Measurements from ENCODE around the gene COLEC12.

Gene COLEC12

GRCh38 chr18:500632-501405 is at the start of gene COLEC12:
TSS of gene COLEC12 (minus strand) at chr18:500701. CDS start at chr18:500514, 187 bp downstream.
- no peak for DNase-seq

GRCh38 chr18:549967-550366 is 49.5 kb upstream of the COLEC12 start:
- no peak for DNase-seq

DNA sequence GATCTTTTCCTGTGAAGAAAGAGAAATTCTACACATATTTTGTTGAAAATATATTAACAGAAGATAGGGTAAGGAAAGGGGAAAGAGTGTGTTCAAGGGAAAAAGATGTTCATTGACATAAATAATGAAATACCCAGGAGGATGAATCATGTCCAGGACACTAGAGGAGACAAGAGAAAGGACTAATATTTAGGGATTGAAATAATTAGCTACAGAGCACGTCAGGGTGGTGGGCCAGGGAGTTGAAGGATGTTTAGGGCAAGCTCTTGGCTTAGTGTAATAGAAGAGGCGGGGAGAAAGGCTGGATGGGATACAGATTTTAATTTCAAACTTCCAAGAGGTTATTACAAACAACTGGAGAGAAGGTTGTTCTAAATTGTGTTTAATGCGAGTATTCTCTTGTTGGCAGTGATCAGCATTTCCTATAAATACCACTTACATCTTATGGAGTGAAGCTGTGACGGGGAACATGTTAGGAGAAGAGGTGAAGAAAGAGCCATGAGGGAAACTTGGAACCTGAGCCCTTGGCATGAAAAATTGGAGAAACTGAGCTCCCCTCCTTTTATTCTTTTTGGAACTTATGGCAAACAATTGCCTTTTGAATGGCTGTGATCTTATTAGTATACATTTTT is 43.1 kb upstream of the COLEC12 start:
- no peak for DNase-seq

DNA sequence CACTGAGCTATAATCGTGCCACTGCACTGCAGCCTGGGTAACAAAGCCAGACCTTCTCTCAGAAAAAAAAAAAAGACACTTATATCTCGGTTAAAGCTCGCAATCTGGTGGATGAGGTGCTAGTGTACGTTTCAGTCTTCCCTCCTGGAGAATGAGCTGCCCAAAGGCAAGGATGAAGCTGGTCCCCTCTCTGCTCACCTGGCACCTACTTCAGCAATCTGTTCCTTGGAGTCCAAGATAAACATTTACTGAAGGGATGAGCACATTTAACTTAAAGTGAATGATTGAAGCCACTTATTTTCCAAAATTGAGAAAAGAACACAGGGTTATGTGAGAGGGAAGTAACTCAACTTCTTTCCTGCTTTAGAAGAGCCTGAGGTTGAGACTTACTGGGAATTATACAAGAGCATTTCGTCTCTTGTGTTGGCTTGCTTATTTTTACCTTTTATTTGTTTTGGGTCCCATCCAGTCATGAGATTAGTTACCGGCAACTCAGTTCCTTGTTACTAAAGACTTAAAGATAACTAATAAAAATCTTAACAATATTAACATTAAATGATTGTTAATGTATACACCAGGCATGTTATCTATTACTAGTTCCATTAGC is 33.6 kb upstream of the COLEC12 start:
- no peak for DNase-seq

- no peak for DNase-seq
These were observed 32.1 kb upstream of the COLEC12 start for GRCh38 chr18:532632-533031.

GRCh38 chr18:532018-532417 is 31.5 kb upstream of the COLEC12 start:
- DNase-seq = no peak

DNA sequence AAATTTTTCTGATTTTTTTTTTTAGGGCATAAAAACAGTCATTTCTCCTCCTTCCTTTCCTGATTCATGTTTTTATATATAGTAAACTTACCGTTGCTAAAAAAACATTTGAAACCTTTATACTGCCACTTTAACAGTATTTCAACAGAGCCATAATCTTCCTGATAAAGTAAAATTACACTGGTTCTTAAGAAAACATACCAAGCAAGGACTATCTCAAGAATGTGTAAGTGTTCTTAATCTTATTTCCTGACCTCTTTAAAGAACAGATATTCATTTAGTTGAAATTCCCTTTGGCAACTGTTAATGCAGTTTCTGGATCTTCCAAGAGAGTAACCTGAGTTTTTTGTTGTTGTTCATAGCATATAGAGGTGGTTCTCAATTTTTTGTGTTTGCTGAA is 26.6 kb upstream of the COLEC12 start:
- DNase-seq = no peak

DNA sequence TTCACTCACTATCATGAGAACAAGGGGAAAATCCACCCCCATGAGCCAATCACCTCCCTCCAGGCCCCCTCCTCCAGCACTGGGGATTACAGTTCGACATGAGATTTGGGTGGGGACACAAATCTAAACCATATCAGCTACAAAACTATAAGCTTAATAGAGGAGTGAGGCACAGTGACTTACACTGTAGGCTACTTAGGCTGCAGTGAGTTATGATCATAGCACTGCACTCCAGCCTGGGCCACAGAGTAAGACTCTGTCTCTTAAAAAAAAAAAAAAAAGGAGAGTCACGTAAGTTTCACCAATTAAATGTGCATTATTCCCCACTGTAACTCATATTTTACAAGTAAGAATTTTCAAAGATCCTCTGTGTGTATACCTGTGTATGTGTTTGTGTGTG is 26.2 kb upstream of the COLEC12 start:
- no peak for DNase-seq

GRCh38 chr18:525036-525797 is 24.7 kb upstream of the COLEC12 start:
- no peak for DNase-seq

GRCh38 chr18:524466-524865 is 24.0 kb upstream of the COLEC12 start:
- no peak for DNase-seq

DNA sequence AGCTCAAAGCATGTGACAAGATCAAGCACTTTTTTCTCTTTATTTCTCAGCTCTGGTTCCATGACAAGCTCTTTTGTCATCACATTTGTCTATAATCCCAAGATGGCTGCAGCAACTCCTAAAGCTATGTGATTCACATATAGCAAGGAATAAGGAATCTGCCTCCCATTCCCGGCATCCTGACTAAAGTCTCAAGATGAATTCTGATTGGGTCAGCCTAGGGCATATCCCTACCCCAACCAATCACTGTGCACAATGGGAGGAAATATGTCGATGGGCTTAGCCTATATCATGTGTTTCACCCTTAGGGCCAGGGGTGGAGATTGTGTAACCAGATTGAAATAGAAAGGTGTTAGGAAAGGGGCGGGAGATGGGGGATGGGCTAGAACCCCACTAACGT is 23.1 kb upstream of the COLEC12 start:
- no peak for DNase-seq

- DNase-seq = no peak
These were observed 18.7 kb upstream of the COLEC12 start for GRCh38 chr18:519019-519879.

- DNase-seq = no peak
These were observed 17.6 kb upstream of the COLEC12 start for GRCh38 chr18:518081-518480.

DNA sequence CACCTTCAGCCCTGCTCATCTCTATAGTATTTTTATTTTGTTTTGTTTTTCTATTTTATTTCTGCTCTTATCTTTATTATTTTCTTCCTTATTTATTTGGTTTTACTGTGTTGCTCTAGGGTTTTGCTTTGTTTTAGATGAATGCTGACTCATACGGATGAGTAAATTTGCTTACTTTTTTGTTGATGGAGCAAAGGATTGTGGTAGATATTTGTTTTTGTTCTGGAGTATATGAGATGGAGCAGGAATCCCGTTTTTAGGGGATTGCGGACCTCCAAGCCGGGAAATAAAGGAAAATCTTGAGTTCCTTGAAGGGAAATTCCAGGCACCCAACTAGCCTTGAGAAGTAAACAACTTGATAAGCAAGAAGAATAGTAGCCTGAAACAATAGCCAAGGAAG is 15.3 kb upstream of the COLEC12 start:
- DNase-seq = no peak

DNA sequence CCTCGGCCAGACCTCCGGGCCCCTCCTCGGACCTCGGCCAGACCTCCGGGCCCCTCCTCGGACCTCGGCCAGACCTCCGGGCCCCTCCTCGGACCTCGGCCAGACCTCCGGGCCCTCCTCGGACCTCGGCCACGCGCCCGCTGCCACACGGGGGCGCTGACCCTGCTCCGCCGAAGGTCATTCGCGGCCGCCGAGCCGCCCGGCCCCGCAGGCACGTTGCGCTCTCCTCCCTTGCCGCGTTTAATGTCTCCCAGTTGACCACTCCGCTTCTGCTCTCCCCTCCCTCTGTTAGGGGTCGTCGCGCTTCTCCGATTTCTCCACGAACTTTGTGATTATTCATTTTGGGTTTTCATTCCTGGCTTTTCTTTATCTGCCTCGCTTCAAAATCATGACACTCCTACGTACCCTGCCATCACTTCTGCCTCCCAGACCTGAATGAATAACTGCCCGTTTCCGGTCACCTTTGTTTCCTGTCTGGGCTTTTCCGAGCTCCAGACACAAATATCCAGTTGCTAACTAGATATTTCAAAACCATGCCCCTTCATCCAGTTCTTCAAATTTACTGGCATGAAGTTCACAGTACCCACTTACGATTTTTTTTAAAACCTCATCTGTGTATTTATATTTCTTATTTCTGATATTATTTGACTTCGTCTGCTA is 14.8 kb upstream of the COLEC12 start:
- DNase-seq = no peak

DNA sequence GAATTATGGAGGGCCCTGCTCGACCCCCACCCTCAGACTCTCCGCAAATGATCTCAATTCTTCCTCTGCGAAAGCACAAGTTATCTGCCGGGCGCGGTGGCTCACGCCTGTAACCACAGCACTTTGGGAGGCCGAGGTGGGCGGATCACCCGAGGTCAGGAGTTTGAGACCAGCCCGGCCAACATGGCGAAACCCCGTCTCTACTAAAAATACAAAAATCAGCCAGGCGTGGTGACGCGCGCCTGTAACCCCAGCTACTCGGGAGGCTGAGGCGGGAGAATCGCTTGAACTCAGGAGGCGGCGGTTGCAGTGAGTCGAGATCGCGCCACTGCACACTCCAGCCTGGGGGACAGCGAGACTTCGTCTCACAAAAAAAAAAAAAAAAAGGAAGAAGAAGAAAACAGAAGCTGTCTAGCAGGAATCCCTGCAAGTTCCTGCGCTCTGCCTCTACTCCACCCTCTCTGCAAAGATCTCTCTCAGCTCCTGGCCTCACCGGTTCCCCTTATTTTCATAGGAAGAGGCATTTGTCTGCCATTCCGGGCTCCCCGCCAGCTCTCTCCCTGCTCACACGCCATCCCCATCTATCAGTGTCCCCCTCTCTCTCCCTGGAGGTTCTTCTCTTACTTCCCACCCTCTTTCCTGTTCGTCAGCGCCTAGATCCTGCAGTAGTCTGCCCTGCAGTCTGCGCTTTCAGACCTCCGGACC is 13.5 kb upstream of the COLEC12 start:
- DNase-seq = no peak

DNA sequence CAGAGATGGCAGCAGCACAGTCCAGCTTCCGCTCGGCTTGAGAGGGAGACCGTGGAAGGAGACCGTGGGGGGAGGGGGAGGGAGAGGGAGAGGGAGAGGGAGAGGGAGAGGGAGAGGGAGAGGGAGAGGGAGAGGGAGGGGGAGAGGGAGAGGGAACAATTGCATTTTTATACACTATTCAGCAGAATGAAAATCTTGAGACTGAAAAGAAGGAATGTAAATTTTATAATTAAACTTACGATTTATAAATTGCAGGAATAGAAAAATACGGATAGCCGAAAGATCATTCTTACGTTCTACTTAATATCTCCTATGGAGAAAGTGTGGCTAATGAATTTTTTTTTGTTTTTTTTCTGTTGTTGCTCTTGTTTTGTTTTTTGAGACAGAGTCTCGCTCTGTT is 12.5 kb upstream of the COLEC12 start:
- no peak for DNase-seq

DNA sequence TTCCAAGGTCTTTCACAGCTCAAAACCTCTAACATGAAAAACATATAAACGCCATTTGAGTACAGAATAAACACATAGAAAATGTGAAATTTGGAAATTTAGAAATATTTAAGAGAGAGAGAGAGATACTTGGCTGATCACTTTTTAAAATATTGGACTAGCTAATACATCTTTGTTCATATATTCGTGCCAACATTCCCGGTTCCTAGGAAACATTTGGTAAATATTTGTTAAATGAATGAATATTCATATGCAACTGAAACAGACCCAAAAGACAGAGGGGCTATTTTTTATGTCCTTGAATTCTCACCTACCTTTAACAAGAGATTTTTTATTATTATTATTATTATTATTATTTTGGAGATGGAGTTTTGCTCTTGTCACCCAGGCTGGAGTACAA is 8.3 kb upstream of the COLEC12 start:
- DNase-seq = no peak

GRCh38 chr18:507636-508035 is 7.1 kb upstream of the COLEC12 start:
- no peak for DNase-seq

DNA sequence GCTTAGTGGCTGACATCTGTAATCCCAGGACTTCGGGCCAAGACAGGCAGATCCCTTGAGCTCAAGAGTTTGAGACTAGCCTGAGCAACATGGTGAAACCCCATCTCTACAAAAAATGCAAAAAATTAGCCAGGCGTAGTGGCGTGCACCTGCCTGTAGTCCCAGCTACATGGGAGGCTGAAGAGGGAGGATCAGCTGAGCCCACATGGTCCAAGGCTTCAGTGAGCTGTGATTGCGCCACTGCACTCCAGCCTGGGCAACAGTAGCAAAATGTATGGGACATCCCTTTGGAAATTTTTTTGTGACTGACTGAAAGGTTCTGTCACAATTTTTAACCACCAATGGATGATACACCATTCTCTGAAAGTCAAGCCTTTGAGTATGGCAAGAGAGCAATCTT is 6.3 kb upstream of the COLEC12 start:
- no peak for DNase-seq

- no peak for DNase-seq
These were observed 5.8 kb upstream of the COLEC12 start for GRCh38 chr18:506264-506663.

Data from stimulated activated CD4-positive, alpha-beta T cell treated with anti-CD3 and anti-CD28 coated beads, Interleukin-2, amount 100 ng/mL, for 24 hours (primary cell).